BE2C (cell line): ENCODE results near the gene HSPA1L.

Experiments
- DNase-seq: peaks from one replicate; pipeline ENCODE4 v3.0.0-alpha.2; 2020
- H3K27me3 ChIP-seq: fragments of 250-450 bp; sonication (Bioruptor Pico); 2 replicates; pipeline ENCODE4 v1.5.1; 2020; ENCODE audit warnings: mild to moderate bottlenecking
- H3K36me3 ChIP-seq: fragments of 250-450 bp; sonication (Bioruptor Pico); 2 replicates; pipeline ENCODE4 v1.5.1; 2020; ENCODE audit warnings: mild to moderate bottlenecking
- H3K4me1 ChIP-seq: fragments of 250-450 bp; sonication (Bioruptor Pico); 2 replicates; pipeline ENCODE4 v1.5.1; 2020
- H3K4me3 ChIP-seq: 2 replicates; pipeline ENCODE4 v1.5.1; 2011; ENCODE audit warnings: low read depth, low read length
- H3K9me3 ChIP-seq: fragments of 250-450 bp; sonication (Bioruptor Pico); 2 replicates; pipeline ENCODE4 v1.5.1; 2020
- TF ChIP-seq, protein P1 (sequence below): IDR thresholded peaks from 2 replicates; pipeline ENCODE4 v1.5.1; 2012; ENCODE audit warnings: mild to moderate bottlenecking, low read depth, low read length

Gene HSPA1L

DNA sequence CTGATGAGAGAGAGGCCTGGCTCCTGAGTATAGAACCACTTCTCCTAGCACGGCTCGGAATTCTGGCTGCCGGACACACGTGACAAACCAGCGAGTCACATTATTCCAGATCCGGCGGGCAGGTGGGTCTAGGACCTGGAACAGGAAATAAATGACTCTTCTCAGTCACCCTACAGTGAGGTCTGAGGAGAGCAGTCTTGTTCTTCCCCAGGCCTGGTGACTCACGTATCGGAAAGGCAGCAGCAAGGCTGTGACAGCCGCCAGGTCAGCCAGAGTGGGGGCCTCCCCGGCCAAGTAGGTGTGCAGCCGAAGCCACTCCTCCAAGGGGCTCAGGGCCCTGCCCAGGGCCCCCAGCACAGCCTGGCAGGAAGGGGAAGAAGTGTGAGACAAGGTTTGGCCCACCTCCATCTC is 22.3 kb downstream of the HSPA1L start:
- H3K36me3 ChIP-seq = peaks cover 44% of the 10 kb centered on the region
- no peak overlapping the region for H3K4me3 ChIP-seq
- TF ChIP-seq, protein P1, sequence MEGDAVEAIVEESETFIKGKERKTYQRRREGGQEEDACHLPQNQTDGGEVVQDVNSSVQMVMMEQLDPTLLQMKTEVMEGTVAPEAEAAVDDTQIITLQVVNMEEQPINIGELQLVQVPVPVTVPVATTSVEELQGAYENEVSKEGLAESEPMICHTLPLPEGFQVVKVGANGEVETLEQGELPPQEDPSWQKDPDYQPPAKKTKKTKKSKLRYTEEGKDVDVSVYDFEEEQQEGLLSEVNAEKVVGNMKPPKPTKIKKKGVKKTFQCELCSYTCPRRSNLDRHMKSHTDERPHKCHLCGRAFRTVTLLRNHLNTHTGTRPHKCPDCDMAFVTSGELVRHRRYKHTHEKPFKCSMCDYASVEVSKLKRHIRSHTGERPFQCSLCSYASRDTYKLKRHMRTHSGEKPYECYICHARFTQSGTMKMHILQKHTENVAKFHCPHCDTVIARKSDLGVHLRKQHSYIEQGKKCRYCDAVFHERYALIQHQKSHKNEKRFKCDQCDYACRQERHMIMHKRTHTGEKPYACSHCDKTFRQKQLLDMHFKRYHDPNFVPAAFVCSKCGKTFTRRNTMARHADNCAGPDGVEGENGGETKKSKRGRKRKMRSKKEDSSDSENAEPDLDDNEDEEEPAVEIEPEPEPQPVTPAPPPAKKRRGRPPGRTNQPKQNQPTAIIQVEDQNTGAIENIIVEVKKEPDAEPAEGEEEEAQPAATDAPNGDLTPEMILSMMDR = no peak
- H3K9me3 ChIP-seq = no peaks in the 10 kb centered on the region
- no peaks in the 10 kb centered on the region for H3K4me1 ChIP-seq
- H3K27me3 ChIP-seq = no peaks in the 10 kb centered on the region
- DNase-seq = no peak

- Histone ChIP-seq H3K9me3 (no peaks in the 10 kb centered on the region), H3K4me3 (no peak overlapping the region), H3K36me3 (peaks cover 50% of the 10 kb centered on the region), H3K27me3 (no peaks in the 10 kb centered on the region), H3K4me1 (no peaks in the 10 kb centered on the region)
- TF ChIP-seq, protein P1 = no peak
- no peak for DNase-seq
Observed at GRCh38 chr6:31792090-31792374, 23.1 kb downstream of the HSPA1L start.

DNA sequence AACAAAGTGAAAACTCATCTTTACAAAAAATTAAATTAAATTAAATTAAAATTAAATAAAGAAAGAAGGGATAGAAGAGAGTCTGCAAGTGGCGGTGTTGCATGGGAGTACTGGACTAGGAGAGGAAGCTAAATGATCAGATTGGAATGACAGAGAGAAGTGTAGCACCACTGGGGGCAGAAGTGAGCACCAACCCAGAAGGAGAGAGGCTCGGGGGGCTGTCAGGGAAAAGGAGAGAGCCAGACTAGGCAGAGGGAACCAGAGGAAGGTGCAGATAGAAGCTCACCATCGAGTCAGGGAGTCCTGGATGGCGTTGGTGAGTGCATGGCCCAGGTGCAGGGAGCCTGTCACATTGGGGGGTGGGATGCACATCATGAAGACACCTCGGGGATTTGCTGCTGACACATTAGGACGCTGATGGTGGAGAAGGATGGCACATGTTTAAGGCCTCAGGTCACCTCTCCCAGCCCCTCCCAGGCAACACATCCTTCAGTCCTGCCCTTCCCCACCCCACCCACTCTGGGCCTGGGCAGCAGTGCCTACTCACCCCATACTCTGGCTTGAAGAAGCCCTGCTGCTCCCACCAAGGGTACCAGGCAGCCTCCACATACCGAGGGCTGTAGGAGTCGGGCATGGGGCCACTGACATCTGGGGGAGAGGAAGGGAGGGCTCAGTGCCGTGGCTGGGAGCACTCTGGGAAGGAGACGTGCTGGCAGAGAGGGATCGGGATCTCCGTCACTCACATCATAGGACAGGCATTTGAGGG is 23.6 kb downstream of the HSPA1L start:
- Histone ChIP-seq H3K4me1 (no peaks in the 10 kb centered on the region), H3K27me3 (no peaks in the 10 kb centered on the region), H3K4me3 (no peak overlapping the region), H3K36me3 (peaks cover 51% of the 10 kb centered on the region), H3K9me3 (no peaks in the 10 kb centered on the region)
- TF ChIP-seq, protein P1 = peak; percentile 87
- DNase-seq = peak; percentile 81

DNA sequence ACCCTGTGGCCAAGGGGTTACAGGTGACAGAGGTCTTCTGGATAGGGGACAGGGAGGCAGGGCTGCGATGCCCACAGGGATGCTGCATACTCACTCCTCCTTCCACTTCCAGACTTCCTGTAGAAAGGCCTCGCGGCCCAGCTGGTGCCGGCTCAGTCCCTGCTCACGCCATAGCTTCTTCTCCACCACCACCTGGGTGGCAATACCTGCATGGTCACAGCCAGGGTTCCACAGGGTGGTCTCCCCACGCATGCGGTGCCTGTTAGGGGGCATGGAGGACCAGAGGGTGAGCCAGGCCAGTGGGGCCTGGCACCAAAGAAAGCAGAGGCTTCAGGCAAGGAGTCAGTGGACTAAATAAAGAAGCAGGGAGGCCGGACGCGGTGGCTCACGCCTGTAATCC is 29.6 kb downstream of the HSPA1L start:
- H3K4me3 ChIP-seq = no peak overlapping the region
- H3K9me3 ChIP-seq = no peaks in the 10 kb centered on the region
- H3K27me3 ChIP-seq = no peaks in the 10 kb centered on the region
- no peak for DNase-seq
- TF ChIP-seq, protein P1 = no peak
- no peaks in the 10 kb centered on the region for H3K4me1 ChIP-seq
- peaks cover 75% of the 10 kb centered on the region for H3K36me3 ChIP-seq

DNA sequence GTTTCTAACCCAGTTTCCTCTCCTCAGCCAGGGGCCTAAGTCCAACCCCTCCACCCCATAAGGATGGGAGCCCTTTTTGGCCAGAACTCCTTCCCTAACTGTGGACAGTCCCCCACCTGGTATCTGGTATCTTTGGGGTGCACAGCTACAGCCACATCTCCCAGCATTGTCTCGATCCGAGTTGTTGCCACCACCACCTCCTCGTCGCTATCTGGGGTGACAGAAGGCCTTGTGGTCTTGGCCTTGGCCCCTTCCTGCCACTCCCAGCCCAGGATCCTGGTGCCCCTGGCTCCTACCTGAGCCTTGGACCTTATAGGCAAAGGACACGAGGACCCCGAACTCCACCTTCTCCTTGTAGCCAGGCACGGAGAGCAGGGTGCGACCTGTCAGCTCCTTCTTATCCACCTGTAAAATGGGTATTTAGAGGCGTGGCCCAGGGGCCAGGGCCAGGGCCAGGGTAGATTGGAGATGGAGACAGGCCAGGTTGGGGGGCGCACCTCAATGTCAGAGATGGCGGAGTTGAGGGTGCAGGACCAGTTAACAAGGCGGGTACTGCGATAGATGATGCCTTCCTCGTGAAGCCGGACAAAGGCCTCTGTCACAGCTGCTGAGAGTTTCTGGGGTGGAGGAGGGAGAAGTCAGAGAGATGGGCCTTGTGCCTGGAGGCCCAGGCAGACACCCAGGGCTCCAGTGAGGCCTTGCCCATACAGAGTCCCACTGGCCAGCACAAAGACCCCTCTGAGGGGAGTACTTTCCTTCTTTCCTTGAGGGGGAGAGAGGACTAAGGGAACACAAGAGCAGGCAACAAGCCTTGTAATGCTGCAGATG is 30.8 kb downstream of the HSPA1L start:
- Histone ChIP-seq H3K4me3 (no peak overlapping the region), H3K9me3 (no peaks in the 10 kb centered on the region), H3K4me1 (no peaks in the 10 kb centered on the region), H3K27me3 (no peaks in the 10 kb centered on the region), H3K36me3 (peaks cover 77% of the 10 kb centered on the region)
- TF ChIP-seq, protein P1 = no peak
- no peak for DNase-seq
